ENCODE results near the gene TMEM219.

GRCh38 chr16:30004811-30005242, 42.9 kb downstream of the TMEM219 start:
- TF ChIP-seq CTCF (IDR thresholded peaks at IDR 0.05) (no peak), POLR2A (IDR thresholded peaks at IDR 0.05) (no peak), POLR2AphosphoS5 (IDR thresholded peaks at IDR 0.05) (no peak), EP300 (IDR thresholded peaks at IDR 0.05) (no peak)
